SH-SY5Y (cell line): Measurements from ENCODE around the gene MMP24OS.

Source experiments
- GATA2 ChIP-seq: IDR thresholded peaks from 2 replicates; pipeline ENCODE4 v1.6.1; 2011; ENCODE audit warnings: mild to moderate bottlenecking, low read depth, low read length
- GATA3 ChIP-seq: IDR thresholded peaks from 2 replicates; pipeline ENCODE4 v1.6.1; 2011; ENCODE audit warnings: low read depth, mild to moderate bottlenecking, low read length, moderate library complexity

DNA sequence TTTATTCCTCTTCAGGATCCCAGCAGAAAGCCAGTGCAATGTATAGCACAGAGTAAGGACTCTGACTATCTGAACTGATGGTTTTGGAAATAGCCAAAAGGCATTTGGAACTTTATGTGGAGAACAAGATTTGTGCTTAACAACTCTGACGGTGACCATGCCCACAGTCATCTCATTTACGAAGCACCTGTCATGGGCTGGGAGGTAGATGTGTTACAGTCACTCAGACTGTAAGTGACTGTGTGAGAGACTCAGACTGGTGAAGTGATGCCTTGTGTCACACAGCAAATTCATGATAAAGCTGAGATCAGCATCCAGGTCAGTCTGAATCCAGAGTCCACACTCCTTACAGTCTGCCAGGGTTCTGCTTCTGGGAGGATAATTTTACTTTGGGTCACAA, 38.2 kb upstream of the MMP24OS start:
- TF ChIP-seq GATA3: no peak
- TF ChIP-seq GATA2: no peak
